Umbilical cord (tissue), 2 donors: ENCODE results near the gene MALAT1. TPM values are rescaled to one million over a fixed set of nuclear protein-coding genes. Genes with fewer than 3 reads are reported as not detected.
A peak's percentile ranks its signal among the peaks of the same experiment; 100 is the strongest.

Source experiments
- DNase-seq: peaks from one replicate; pipeline ENCODE4 v3.0.0-alpha.2; 2015; ENCODE audit warnings: low spot score
- total RNA-seq: library from RNA; depleted of rRNA; stranded (reverse); fragments of >200 nt; gene quantifications from one replicate; pipeline ENCODE4 v1.2.3, GENCODE V29; 2014; ENCODE audit warnings: low replicate concordance; ENCODE audit not compliant: insufficient read depth

Gene MALAT1
- total RNA-seq, 1 donor from 2014 or later: 14,533 TPM

- DNase-seq: no peak
Measured at GRCh38 chr11:65538232-65538914, 39.5 kb downstream of the MALAT1 start.

DNA sequence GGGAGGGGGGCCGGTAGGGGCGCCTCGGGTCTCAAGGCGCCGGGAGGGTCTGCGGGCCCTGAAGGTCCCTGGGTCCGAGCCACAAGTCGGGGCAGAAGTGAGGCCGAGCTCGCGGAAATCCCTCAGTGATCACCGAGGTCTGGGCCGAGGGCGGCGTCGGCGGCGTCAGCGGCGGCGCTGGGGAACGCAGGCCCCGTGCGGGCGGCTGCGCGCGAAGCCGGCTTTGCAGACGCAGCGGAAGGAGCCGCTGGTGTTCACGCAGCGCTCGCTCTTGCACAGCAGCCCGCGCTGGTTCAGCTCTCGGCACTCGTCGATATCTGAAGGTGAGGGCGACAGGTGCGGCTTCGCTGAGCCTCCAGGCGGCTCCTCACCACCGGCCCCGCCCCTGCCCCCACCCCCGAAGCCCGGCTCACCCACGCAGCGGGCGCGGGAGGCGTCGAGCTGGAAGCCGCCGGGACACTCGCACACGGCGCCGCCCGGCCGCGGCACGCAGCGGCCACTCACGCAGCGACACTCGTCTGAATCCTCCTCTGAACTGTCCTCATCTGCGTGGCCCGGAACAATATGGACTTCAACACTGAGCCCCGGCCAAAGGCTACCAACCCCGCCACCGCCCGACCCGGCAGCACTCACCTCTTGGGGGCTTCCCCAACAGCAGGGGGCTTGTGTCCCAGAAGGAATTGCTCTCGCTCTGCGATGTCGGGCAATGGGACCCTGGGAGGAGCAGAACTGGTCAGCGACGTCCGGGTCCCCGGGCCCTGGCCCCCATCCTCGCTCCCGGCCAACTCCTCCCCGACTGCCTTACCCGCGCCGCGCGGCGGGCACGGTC, 40.3 kb downstream of the MALAT1 start:
- DNase-seq: no peak

GRCh38 chr11:65539744-65540289, 41.0 kb downstream of the MALAT1 start:
- no peak for DNase-seq

- DNase-seq: peak; percentile 91
Measured at GRCh38 chr11:65540290-65541092, 41.6 kb downstream of the MALAT1 start.

GRCh38 chr11:65541093-65541982, 42.5 kb downstream of the MALAT1 start:
- peak; percentile 56 for DNase-seq

GRCh38 chr11:65542738-65543390, 44.0 kb downstream of the MALAT1 start:
- DNase-seq: no peak

DNA sequence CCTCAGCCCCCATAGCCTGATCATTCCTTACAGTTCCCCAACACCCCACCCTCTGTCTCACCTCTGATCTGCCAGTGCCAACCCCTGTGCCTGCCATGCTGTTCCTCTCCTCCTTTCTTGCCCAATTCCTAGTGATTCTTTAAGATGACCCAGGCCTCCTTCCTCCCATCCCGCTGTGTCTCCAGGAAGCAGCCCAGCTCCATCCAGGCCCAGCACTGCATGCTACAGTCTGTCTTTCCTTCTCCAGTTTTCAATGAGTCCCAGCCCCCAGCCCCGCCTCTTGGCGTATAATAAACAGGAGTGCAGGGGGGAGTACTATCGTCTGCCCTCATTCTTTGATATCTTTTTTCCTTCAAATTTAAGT, 47.0 kb downstream of the MALAT1 start:
- DNase-seq: no peak

DNA sequence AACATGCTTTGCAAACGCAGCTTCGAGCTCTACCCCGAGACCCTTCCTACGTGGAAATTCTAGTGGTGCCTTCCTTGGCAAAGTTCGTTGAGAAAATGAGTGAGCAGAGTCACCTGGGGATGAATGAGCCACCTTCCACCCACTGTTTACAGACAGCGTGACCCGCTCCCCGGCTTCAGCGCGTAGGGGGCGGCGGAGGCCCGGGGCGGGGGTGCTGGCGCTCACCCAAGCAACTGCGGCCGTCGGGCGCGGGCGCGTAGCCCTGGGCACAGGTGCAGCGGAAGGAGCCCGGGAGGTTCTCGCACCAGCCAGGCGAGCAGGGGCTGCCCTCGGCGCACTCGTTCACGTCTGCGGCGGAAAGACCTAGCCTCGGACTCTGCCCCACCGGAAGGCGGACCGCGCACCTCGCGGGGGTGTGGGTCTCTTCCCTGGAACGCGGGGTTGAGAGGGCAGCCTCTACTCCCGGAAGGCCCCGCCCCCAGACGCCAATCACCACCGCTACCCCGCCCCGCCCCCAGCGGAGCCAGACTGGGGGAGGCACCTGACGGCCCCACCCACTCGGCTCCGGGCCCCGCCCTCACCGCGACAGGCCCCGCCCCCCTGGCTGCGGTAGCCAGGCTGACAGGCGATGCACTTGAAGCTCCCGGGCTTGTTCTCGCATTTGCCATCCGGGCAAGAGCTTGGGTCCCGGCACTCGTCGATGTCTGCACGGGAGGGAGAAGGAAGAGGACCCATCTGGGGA, 47.5 kb downstream of the MALAT1 start:
- DNase-seq: no peak

GRCh38 chr11:65547446-65548125, 48.7 kb downstream of the MALAT1 start:
- DNase-seq: no peak

- DNase-seq: no peak
Measured at GRCh38 chr11:65548395-65548794, 49.5 kb downstream of the MALAT1 start.

DNA sequence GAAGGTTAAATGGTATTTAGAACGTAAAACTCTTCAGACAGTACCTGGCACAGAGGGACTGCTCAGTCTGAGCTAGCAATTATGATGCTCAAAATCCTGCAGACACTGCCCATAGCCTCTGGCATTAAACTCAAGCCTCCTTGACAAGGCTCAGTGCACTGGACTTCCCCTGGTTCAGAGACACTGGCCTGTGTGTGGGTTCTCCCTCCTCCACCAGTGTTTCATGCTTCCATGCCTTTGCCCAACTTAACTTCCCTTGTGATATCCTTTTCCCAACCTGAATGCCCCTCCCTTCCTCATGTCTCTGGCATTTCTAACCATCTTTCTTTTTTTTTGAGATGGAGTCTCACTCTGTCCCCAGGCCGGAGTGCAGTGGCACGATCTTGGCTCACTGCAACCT, 50.3 kb downstream of the MALAT1 start:
- no peak for DNase-seq

DNA sequence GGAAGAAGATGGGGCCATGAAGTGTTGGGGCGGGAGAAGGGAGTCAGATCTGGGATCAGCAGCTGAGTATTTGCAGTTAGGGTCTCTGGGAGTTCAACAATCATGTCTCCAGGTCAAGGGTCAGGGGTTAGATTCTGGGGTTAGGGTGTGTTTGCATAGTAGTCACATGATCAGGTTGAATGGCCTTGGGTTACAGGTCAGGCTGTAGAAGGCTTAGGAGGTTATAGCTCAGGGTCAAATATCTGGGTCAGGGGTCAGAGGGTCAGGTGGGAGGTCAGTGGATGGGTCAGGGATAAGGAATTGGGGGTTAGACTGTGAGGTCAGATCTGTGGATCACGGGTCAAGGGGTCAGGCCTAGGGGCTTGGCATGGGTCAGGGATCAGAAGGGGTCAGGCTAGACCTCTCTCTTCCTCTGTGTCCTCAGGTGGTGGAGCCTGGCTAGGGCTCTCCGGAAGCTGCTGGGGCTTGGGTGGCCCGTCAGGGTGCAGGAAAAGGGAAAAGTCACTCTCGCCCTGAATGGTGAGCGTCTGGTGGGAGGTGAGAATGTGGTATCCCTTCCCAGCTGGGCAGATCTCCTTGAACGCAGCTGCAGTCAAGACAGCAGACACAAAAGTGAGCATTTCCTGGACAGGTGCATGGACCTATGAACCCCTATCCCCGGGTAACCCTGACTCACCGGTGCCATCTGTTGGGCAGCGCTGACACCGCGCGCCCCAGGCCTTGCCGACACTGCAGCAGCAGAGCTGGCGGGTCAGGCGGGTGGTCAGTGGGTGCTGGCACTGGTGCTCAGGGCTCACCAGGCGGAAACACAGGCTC, 52.9 kb downstream of the MALAT1 start:
- no peak for DNase-seq

- no peak for DNase-seq
Measured at GRCh38 chr11:65552388-65552951, 53.6 kb downstream of the MALAT1 start.

- DNase-seq: no peak
Measured at GRCh38 chr11:65553301-65554001, 54.6 kb downstream of the MALAT1 start.

- no peak for DNase-seq
Measured at GRCh38 chr11:65554057-65554818, 55.4 kb downstream of the MALAT1 start.

DNA sequence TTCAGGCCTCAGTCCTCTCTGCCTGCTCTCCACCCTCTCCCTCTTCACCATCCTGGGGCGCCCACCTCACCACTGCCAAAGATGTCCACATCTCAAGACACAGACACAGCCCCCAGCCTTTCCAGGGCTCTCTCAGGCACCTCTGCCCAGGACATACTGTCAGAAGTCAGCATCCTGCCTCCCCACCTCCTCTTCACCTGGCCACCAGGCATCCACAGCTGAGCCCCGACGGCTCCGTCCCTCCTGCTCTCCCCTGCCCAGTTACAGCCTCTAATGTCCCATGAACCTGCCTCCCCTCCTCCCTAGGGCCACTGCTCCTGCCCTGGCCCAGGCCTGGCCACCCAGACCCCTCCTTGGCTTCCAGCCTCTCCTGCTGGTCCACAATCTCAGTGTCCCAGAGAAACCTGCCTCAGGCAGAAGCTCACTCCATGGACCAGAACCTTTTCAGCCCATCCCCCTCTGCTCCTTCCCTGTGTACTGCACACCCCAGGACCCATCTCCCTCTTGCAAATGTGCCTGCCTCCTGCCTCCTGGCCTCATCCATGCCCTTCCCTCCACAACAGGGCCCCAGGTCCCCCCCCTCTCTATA, 56.1 kb downstream of the MALAT1 start:
- DNase-seq: no peak
